Measurements from ENCODE around the gene EBF4.

DNA sequence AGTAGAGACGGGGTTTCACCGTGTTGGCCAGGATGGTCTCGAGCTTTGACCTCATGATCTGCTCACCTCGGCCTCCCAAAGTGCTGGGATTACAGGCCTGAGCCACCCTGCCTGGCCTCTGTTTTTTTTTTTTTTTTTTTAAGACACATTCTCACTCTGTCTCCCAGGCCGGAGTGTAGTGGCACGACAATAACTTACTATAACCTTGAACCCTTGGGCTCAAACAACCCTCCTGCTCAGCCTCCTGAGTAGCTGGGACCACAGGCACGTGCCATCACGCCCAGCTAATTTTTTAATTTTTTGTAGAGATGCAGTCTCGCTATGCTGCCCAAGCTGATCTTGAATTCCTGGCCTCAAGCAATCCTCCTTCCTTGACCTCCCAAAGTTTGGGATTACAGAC is 81.2 kb downstream of the EBF4 start:
- TF ChIP-seq ESRRA (CRISPR knock-in tag; IDR thresholded peaks at IDR 0.05; ENCODE audit: borderline replicate concordance) (no peak), NFE2L1 (CRISPR knock-in tag; IDR thresholded peaks at IDR 0.05) (no peak), JUN (CRISPR knock-in tag; IDR thresholded peaks at IDR 0.05) (no peak), RELA (CRISPR knock-in tag; IDR thresholded peaks at IDR 0.05; ENCODE audit: borderline replicate concordance) (no peak), FOXJ3 (CRISPR knock-in tag; IDR thresholded peaks at IDR 0.05; ENCODE audit: borderline replicate concordance) (no peak), TEAD4 (CRISPR knock-in tag; IDR thresholded peaks at IDR 0.05) (no peak), IRF2 (CRISPR knock-in tag; IDR thresholded peaks at IDR 0.05; ENCODE audit: borderline replicate concordance, low read depth) (no peak), ZBTB21 (CRISPR knock-in tag; IDR thresholded peaks at IDR 0.05; ENCODE audit: borderline replicate concordance) (no peak)
- TF ChIP-seq, protein P1, sequence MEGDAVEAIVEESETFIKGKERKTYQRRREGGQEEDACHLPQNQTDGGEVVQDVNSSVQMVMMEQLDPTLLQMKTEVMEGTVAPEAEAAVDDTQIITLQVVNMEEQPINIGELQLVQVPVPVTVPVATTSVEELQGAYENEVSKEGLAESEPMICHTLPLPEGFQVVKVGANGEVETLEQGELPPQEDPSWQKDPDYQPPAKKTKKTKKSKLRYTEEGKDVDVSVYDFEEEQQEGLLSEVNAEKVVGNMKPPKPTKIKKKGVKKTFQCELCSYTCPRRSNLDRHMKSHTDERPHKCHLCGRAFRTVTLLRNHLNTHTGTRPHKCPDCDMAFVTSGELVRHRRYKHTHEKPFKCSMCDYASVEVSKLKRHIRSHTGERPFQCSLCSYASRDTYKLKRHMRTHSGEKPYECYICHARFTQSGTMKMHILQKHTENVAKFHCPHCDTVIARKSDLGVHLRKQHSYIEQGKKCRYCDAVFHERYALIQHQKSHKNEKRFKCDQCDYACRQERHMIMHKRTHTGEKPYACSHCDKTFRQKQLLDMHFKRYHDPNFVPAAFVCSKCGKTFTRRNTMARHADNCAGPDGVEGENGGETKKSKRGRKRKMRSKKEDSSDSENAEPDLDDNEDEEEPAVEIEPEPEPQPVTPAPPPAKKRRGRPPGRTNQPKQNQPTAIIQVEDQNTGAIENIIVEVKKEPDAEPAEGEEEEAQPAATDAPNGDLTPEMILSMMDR (IDR thresholded peaks at IDR 0.05) = no peak
- TF ChIP-seq, protein P2, sequence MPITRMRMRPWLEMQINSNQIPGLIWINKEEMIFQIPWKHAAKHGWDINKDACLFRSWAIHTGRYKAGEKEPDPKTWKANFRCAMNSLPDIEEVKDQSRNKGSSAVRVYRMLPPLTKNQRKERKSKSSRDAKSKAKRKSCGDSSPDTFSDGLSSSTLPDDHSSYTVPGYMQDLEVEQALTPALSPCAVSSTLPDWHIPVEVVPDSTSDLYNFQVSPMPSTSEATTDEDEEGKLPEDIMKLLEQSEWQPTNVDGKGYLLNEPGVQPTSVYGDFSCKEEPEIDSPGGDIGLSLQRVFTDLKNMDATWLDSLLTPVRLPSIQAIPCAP (CRISPR knock-in tag; IDR thresholded peaks at IDR 0.05) = no peak
